ENCODE measurements around the gene ZNF580.

Gene ZNF580

GRCh38 chr19:55624109-55625003 is 16.4 kb upstream of the ZNF580 start, which contains the start of gene ZNF784:
Gene ZNF784 (minus strand): TSS chr19:55624566. CDS start chr19:55624561, 5 bp downstream.
- peak; percentile 93 for DNase-seq

DNA sequence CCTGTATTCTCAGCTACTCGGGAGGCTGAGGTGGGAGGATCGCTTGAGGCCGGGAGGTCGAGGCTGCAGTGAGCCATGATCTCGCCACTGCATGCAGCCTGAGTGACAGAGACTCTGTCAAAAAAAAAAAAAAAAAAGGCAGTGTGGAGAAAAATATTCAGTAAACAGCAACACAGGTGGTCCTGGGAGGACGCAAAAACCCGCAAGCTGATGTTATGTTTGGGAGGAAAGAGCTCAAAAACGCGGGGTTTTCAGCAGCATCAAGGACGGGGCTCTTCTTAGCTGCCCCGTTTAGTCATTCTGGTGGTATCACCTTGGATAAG is 15.8 kb upstream of the ZNF580 start:
- no peak for DNase-seq

DNA sequence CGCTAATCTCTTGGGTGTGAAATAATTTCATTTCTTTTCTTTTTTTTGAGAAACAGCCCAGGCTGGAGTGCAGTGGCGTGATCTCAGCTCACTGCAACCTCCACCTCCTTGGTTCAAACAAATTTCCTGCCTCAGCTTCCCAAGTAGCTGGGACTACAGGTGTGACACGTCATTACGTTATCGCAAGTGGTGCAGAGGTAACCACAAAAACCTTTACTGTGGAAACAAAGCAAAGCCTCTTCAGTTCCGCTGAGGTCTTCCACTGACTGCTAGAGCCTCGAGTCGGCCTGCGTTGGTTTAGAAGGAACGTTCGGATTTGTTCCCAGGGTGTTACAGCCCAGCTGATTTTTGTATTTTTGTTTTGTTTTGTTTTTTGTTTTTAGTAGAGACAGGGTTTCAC is 14.5 kb upstream of the ZNF580 start:
- peak; percentile 82 for DNase-seq

DNA sequence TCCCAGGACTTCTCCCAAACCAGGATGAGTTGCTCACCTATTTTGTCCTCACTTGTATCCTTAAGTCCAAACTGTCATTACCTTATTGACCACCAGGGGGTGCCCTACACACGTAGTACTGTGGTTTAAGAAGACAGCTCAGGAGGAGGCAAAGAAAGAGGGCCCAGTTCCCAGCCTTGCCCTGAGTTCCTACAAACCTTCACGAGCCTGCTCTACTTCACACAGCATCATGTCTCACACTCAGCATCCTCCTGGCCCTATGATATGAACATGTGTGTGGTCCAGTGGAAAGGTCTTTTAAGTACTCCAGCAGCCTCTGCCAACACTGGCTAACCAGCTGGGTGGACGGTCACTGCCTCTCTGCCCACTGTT is 8.4 kb upstream of the ZNF580 start:
- DNase-seq = peak; percentile 92

DNA sequence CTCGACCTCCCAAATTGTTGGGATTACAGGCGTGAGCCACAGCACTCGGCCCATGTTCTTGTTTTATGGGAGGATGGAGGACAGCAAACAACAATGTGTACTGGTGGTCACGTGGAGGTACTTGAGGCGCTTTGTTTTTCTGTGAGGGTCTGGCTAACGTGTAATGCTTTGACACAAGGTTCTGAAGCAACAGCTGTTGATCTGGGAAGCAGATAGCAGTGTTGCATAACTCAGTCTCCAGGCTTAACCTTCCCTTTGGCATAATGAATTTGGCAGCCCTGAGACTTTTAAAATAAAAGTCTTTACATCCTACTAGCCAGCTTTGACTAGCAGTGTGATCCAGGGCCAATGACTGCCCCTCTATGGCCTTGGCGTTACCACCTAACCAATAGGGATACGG is 6.9 kb upstream of the ZNF580 start:
- DNase-seq = no peak

DNA sequence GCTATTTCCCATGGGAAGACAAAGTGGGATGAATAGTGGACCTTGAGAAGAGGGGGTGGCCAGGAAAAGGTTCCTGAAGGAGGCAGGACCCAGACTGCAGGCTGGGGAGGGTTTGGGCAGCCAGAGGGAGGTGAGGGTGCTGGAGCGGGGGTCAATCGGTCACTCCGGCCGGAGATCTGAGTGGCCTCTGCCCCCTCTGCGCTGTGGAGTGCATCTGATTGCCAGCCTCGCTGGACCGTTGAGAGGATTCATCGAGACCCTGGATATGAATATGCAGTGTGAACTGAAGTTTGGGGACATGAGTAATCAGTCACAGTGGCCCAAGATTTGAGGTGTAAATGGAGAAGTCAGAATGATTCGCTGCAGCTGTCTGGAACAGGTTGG is 5.5 kb upstream of the ZNF580 start:
- peak; percentile 33 for DNase-seq

- no peak for DNase-seq
Measured at GRCh38 chr19:55635856-55636440, 4.9 kb upstream of the ZNF580 start.

DNA sequence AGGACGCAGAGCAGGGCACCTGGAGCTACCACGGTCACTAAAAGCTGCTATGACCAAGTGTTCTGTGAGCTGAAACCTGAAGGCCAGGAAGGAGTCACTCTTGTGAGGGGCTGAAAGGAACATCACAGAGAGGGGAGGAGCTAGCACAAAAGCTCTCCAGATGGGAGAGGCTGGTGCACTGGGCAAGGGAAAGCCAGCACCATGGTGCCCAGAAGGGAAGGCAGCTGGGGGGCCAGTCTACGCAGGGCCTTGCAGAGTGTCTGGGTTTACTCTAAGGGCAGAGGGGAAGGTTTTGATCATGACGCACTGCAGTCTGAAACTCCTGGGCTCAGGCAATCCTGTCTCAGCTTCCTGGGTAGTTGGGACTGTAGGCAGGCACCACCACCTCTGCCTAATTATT is 4.1 kb upstream of the ZNF580 start:
- DNase-seq = no peak

DNA sequence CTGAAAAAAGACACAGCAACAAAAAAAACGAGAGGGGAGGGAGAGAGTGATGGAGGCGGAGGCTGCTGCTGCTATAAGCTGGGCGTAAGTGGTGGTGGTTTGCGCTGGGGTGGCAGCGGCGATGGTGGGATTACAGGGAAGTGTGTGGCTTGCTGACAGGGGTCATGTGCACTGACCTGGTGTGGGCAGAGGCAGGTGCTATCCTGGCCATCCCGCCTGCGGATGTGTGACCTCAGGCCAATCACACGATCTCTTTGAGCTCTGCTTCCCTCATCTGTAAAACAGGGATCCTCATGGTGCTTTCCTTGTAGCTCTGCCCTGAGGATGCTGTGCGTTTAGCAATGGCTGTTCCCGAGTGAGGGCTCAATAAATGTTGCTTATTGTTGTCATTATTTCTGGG is 3.3 kb upstream of the ZNF580 start:
- no peak for DNase-seq

GRCh38 chr19:55638864-55639359 is 1.9 kb upstream of the ZNF580 start:
- peak; percentile 76 for DNase-seq

DNA sequence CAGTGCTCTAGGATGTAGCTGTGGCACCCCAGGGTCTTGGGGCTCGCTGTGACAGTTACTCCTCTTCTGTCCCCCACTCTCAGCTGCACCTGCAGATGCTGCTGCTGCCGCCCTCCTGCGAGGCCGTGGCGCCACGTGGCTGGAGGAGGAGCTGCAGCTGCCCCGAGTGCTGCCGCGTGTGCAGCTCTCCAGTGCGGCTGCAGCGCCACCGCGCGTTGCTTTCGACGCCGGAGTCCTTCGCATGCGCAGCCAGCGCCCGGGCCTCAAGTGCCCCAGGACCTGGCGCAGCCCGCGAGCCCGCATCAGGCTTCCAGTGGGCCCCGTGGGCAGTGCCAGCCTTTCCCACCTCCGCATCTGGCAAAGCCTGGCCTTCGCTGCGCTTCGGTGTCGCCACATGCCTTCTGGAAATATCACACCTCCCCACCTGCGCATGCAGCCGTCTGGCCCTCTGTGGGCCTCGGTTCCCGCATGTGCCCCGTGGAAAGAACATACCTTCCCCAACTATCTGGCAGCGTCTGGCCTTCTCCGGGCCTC is 692 bp upstream of the ZNF580 start:
- DNase-seq = peak; percentile 82

DNA sequence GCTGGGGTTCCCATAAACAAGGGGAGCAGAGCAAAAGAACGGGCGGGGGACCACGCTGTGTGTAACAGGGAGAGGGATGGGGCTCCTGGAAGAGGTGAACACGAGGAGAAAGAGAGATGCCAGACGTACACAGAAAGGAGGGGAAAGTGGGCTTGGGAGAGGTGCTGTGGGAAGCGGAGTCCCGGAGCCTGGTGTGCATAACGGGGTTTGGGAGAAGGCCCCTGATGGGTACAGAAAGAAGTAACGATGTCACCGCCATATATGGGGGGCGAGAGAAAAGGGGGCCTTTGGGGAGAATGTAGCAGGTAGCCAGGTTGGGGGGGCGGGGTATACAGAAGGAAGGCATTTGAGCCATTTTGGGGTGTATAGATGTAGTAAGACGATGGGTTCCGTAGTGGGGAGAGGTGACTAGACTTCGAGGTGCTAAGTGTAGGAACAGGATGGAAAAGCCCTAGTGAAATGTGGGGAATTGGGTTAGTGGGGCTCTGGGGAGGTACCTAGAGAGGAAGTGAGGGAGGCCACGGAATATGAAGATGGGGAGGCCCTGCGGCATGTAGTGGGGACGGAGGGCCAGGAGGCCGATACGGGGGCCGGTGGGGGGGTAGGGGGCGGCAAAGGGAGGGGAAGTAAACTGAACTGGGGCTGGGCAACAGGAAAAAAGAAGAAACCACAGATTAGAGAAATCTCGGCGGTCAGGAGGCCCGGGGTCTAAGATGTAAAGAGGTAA is 787 bp downstream of the ZNF580 start:
- peak; percentile 55 for DNase-seq

GRCh38 chr19:55642153-55643002 is 1.6 kb downstream of the ZNF580 start:
- DNase-seq = no peak

- DNase-seq = peak; percentile 83
Measured at GRCh38 chr19:55643003-55643886, 2.4 kb downstream of the ZNF580 start, which contains the start of gene ZNF581. Gene ZNF581 (plus strand): TSS chr19:55643649. CDS start chr19:55644572, 923 bp downstream.

DNA sequence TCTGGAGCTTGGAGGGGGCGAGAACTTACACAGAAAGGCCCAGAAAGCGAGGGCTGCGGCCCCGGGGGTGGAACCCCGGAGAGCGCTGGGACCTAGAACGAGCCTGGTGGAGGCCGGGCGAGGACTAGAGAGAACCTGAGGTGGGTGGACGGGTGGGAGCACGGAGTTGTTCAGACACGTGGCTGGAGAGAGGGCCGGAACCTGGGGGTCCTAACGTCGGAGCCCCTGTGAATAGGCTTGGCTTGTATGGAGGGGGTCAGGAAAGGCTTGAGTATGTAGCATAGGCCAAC is 3.0 kb downstream of the ZNF580 start:
- no peak for DNase-seq

DNA sequence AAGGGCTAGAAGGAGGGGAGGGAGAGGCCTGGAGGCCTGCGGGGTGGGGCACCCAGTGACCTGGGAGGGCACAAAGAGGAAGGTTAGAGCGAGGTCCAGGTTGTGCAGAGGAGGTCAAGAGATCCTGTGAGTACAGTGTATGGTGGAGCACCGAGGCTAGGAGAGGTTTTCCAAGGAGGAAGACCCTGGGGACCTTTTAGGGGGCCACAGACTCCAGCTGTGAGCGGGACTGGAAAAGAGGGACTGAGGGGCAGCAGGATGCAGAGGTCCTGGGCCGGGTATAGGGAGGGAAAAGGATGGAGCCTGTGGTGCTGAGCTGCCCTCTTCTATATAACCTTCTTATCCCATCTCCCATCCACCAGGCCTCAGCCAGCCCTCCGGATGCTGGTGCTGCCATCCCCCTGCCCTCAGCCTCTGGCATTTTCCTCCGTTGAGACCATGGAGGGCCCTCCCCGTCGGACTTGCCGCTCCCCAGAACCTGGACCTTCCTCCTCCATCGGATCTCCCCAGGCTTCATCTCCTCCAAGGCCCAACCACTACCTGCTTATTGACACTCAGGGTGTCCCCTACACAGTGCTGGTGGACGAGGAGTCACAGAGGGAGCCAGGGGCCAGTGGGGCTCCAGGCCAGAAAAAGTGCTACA is 3.5 kb downstream of the ZNF580 start:
- DNase-seq = no peak

DNA sequence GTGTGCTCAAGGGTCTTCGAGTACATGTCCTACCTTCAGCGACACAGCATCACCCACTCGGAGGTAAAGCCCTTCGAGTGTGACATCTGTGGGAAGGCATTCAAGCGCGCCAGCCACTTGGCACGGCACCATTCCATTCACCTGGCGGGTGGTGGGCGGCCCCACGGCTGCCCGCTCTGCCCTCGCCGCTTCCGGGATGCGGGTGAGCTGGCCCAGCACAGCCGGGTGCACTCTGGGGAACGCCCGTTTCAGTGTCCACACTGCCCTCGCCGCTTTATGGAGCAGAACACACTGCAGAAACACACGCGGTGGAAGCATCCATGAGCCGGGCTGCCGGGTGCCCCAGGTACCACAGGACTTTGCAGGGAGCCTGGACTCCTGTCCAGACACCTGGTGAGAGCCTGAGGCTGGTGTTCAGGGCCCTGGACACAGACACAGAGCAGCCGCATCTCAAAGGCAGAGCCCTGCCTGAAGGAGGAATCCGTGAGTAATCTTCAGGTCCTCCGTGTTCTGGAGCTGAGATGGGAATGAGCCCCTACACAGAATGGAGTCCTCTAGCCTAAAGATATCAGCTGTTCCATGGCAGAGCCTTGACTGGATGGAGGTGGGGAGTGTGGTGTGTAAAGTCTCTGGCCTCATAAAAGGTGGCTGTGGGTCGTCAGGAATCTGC is 4.2 kb downstream of the ZNF580 start:
- DNase-seq = no peak

GRCh38 chr19:55645512-55645881 is 4.7 kb downstream of the ZNF580 start:
- no peak for DNase-seq

DNA sequence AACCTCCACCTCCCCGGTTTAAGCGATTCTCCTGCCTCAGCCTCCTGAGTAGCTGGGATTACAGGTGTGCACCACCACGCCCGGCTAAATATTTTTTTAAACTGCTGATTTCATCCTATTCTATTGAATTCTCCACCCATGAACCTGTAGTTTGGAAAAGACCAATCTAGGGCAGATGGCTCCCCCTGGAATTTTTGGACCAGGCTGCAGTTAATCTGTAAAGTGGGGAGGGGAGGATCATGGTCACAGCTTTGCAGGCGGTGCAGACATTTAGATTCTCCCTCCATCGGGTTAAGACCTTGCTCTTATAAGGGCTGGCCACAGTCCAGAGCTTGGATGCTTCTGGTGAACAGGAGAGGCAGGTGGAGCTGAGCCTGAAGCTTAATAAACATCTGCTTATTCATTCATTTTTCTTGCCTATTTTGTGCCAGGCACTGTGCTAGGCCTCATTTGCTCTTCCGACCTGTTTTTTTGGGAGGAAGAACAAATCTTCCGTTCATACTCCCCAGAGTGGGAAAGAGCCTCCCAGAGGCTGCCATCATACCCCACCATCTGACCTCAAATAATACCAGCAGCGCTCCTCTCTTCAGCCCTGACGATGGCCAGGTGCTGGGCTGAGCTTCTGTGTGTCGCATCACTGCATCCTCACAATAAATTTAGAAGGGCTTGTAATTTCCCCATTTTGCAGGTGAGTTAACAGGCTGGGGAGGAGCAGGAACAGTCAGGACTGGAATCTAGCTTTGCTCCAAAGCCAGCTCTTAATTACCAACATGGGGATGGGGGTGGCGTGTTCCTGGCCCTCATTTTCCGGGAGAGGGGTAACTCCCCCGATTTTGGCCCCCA is 6.3 kb downstream of the ZNF580 start:
- DNase-seq = no peak

Measured in CD4-positive, alpha-beta T cell treated with Interleukin-12 subunit alpha and Interleukin-12 subunit beta, for 1 hour (primary cell).